Measurements from ENCODE around the gene TMEM176B.

- TF ChIP-seq CTCF (conservative IDR thresholded peaks at IDR 0.05; ENCODE audit: low read depth, low read length) (no peak), EZH2 (IDR thresholded peaks at IDR 0.05; ENCODE audit: borderline replicate concordance, low read depth, low read length, poor library complexity, severe bottlenecking) (no peak)
These were observed 31.7 kb upstream of the TMEM176B start for GRCh38 chr7:150831851-150832250.

Data from A673 (cell line).